GM13976 (cell line): ENCODE results near the gene HELZ.
A peak's percentile ranks its signal among the peaks of the same experiment; 100 is the strongest.

Source experiments
- DNase-seq: peaks from one replicate; pipeline ENCODE4 v3.0.0; 2012; ENCODE audit warnings: low spot score
- CTCF ChIP-seq: IDR thresholded peaks from 2 replicates; pipeline ENCODE4 v1.5.1; 2012; ENCODE audit warnings: borderline replicate concordance, mild to moderate bottlenecking; ENCODE audit not compliant: insufficient read depth; ENCODE audit errors: extremely low read depth, missing control alignments, control extremely low read depth
- in situ Hi-C: fragments of 300-500 bp; cut with MboI; formaldehyde crosslinking; loops from one replicate; pipeline ENCODE4 v1.12.0; 2022; ENCODE audit warnings: low sequenced_read_pairs, mixed read lengths, inconsistent platforms; ENCODE audit not compliant: unreplicated experiment

The HELZ gene

GRCh38 chr17:67082107-67082506, 162.9 kb downstream of the HELZ start:
- peak; percentile 66 for DNase-seq
- TF ChIP-seq CTCF = peak; percentile 26
- in situ Hi-C loops = no loop called here

GRCh38 chr17:67080804-67081203, 164.2 kb downstream of the HELZ start:
- peak; percentile 28 for DNase-seq
- no peak for TF ChIP-seq CTCF
- in situ Hi-C loops = no loop called here

GRCh38 chr17:67079491-67079890, 165.5 kb downstream of the HELZ start:
- no peak for DNase-seq
- no peak for TF ChIP-seq CTCF
- in situ Hi-C loops = no loop called here

- DNase-seq = no peak
- in situ Hi-C loops = no loop called here
- TF ChIP-seq CTCF = no peak
These were observed 166.7 kb downstream of the HELZ start for GRCh38 chr17:67078292-67078691.

- no peak for DNase-seq
- TF ChIP-seq CTCF = no peak
- in situ Hi-C loops = no loop called here
These were observed 168.7 kb downstream of the HELZ start for GRCh38 chr17:67076290-67076689.

- in situ Hi-C loops = no loop called here
- DNase-seq = no peak
- no peak for TF ChIP-seq CTCF
These were observed 170.2 kb downstream of the HELZ start for GRCh38 chr17:67074781-67075180.

GRCh38 chr17:67072885-67073284, 172.1 kb downstream of the HELZ start:
- no peak for DNase-seq
- TF ChIP-seq CTCF = no peak
- in situ Hi-C loops = no loop called here
